ENCODE results near the gene C2orf81.

Gene C2orf81

GRCh38 chr2:74441690-74442482 lies 20.5 kb upstream of the C2orf81 start, which contains the start of gene RTKN:
TSS of gene RTKN (minus strand) at chr2:74441937. CDS start at chr2:74441816, 121 bp downstream.
- Histone ChIP-seq H3K27ac (peak within 1 kb of the TSS; percentile 88), H3K4me2 (ENCODE audit: low read length) (peak within 1 kb of the TSS; percentile 95), H3K36me3 (ENCODE audit: control insufficient read depth, insufficient read depth, low read length) (no peaks in the 10 kb centered on the region), H3K4me1 (peaks cover 8% of the 10 kb centered on the region), H2AFZ (peak within 1 kb of the TSS; percentile 99), H3K27me3 (ENCODE audit: control insufficient read depth, insufficient read depth, low read length) (no peaks in the 10 kb centered on the region), H3K79me2 (peaks cover 10% of the 10 kb centered on the region), H3K9me3 (ENCODE audit: control insufficient read depth, low read length) (no peaks in the 10 kb centered on the region), H3K9ac (peak within 1 kb of the TSS; percentile 1), H3K4me3 (ENCODE audit: low read depth, low read length) (peak within 1 kb of the TSS; percentile 87)
- TF ChIP-seq, protein P1, sequence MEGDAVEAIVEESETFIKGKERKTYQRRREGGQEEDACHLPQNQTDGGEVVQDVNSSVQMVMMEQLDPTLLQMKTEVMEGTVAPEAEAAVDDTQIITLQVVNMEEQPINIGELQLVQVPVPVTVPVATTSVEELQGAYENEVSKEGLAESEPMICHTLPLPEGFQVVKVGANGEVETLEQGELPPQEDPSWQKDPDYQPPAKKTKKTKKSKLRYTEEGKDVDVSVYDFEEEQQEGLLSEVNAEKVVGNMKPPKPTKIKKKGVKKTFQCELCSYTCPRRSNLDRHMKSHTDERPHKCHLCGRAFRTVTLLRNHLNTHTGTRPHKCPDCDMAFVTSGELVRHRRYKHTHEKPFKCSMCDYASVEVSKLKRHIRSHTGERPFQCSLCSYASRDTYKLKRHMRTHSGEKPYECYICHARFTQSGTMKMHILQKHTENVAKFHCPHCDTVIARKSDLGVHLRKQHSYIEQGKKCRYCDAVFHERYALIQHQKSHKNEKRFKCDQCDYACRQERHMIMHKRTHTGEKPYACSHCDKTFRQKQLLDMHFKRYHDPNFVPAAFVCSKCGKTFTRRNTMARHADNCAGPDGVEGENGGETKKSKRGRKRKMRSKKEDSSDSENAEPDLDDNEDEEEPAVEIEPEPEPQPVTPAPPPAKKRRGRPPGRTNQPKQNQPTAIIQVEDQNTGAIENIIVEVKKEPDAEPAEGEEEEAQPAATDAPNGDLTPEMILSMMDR (IDR thresholded peaks at IDR 0.05): no peak

DNA sequence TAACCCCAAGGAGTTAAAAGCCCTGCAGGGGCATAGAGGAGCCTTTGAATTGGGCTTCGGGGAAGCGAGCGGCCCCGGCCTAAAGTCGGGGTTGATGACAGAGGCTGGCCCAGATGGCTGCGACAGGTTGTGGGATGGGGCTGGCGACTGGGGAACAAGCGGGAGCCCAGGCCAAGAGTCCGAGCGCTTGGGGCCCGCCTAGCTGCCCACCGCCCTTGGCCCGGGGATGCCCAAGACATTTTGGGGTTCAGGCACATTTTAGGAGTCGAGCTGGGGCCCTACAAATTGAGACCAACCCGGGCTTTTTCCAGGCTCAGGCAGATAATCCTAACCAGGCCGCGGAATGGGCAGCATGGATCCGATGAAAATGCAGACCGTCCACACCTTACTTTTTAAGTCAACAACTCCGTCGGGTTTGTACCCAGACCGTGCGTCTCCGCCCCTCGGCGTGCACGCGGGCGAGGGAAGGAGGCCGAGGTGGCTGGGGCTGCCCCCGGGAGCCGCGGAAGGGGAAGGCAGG lies 19.8 kb upstream of the C2orf81 start:
- H3K4me2 ChIP-seq (ENCODE audit: low read length): peak overlapping the region; percentile 95
- peak overlapping the region; percentile 88 for H3K27ac ChIP-seq
- peak overlapping the region; percentile 87 for H3K4me3 ChIP-seq (ENCODE audit: low read depth, low read length)
- TF ChIP-seq, protein P1 (IDR thresholded peaks at IDR 0.05): no peak
- H3K4me1 ChIP-seq: peaks cover 8% of the 10 kb centered on the region
- peaks cover 10% of the 10 kb centered on the region for H3K79me2 ChIP-seq
- no peaks in the 10 kb centered on the region for H3K36me3 ChIP-seq (ENCODE audit: control insufficient read depth, insufficient read depth, low read length)
- H3K9ac ChIP-seq: peak overlapping the region; percentile 1
- H2AFZ ChIP-seq: peak overlapping the region; percentile 99
- H3K9me3 ChIP-seq (ENCODE audit: control insufficient read depth, low read length): no peaks in the 10 kb centered on the region
- H3K27me3 ChIP-seq (ENCODE audit: control insufficient read depth, insufficient read depth, low read length): no peaks in the 10 kb centered on the region

DNA sequence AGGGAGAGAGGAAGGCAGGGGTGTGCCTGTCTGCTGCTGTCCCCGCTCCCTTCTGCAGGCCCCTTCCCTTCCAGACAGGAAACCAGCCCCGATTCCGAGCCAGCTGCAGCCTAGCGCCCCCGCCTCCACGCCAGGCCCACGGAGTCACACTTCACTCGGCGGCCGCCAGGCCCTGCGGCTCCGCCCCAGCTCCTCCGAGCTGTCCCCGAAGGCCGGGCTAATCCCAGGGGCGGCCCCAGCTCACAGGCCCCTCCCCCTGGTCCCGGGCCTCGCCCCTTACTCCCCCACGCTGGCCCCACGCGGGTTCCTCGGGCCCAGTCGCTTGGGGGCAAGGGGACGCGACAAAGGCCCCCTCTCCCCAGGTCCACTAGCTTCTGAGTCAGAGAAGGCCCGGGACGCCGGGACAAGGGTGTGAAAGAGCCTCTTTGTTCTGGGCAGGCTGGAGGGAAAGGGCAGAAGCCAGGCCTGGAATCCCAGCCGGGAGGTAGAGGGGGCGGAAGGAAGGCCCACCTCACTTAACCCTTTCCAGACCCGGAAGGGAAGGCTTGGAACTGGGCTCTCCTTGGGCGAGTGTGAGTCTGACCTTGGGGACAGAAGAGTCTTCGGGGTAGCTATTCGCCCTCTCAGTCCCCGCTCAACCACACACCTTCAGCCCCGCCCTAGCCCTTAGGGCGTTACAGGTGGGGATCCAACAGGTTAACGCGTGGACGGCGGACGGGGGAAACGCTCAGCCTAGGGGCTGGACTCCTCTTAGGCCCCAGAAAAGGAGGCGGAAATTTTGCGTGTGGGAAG lies 19.2 kb upstream of the C2orf81 start:
- Histone ChIP-seq H3K27me3 (ENCODE audit: control insufficient read depth, insufficient read depth, low read length) (no peaks in the 10 kb centered on the region), H3K4me1 (peaks cover 8% of the 10 kb centered on the region)

DNA sequence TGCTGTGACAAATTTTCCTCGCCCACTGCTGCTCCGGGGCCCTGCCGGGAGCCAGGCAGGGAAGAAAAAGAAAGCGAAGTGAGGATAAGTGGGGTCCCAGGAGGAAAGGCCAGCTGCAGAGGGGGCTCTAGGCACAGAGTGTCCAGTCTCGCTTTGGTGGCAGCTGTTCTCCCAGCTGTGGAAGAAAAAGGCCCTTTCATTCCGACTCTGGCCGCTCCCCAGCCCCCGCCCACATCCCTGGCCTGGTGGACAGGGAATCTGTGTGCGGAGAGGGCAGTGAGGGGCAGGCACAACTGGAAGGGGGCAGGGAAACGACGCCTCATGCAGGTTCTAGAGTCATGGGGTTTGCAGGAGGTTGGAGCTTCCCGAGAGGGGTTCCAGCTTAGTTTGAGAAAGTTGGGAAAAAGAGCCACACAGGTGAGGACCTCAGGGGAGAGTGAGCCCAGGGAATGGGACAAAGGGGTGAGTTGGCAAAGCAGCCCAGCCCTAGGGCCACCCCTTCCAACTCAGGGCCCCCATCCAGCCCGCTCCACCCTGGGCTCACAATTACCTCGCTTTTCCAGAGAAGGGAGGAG lies 18.5 kb upstream of the C2orf81 start:
- Histone ChIP-seq H3K27ac (peak overlapping the region; percentile 88), H2AFZ (peak overlapping the region; percentile 99), H3K4me2 (ENCODE audit: low read length) (peak overlapping the region; percentile 95), H3K36me3 (ENCODE audit: control insufficient read depth, insufficient read depth, low read length) (no peaks in the 10 kb centered on the region), H3K9ac (no peak overlapping the region), H3K4me1 (peaks cover 8% of the 10 kb centered on the region), H3K27me3 (ENCODE audit: control insufficient read depth, insufficient read depth, low read length) (no peaks in the 10 kb centered on the region), H3K4me3 (ENCODE audit: low read depth, low read length) (peak overlapping the region; percentile 87), H3K9me3 (ENCODE audit: control insufficient read depth, low read length) (no peaks in the 10 kb centered on the region), H3K79me2 (peaks cover 10% of the 10 kb centered on the region)
- TF ChIP-seq, protein P1 (IDR thresholded peaks at IDR 0.05): no peak

More for the DNA sequence above, 19.2 kb upstream of the C2orf81 start:
- Histone ChIP-seq H3K9ac (peak overlapping the region; percentile 1), H3K4me2 (ENCODE audit: low read length) (peak overlapping the region; percentile 95), H3K79me2 (peaks cover 10% of the 10 kb centered on the region), H2AFZ (peak overlapping the region; percentile 99), H3K36me3 (ENCODE audit: control insufficient read depth, insufficient read depth, low read length) (no peaks in the 10 kb centered on the region), H3K27ac (peak overlapping the region; percentile 88), H3K9me3 (ENCODE audit: control insufficient read depth, low read length) (no peaks in the 10 kb centered on the region), H3K4me3 (ENCODE audit: low read depth, low read length) (peak overlapping the region; percentile 87)
- TF ChIP-seq, protein P1 (IDR thresholded peaks at IDR 0.05): peak; percentile 18

All from parathyroid adenoma (tissue), 2 donors.